Measurements from ENCODE around the gene MAPT.

The MAPT gene

DNA sequence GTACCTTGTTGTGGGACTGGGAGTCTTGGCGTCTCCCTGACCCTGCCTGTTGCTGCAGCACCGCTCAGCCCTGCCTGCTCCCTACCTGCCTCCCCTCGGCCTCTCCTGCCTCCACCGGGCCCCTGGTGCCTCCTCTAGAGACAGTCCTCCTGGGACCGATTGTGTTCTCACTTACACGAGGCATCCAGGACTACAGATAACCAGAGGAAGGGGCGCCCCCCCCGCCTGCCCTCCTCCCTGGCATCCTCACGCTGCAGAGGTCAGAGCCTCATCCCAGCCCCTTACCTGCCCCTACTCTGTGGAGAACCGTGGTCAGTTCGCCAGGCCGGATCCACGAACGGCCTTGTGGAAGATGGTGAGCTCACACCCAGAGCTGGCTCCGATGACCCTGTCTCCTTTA lies 24.8 kb downstream of the MAPT start:
- H3K4me3 ChIP-seq (ENCODE audit: low read length), result no peak overlapping the region
- H3K9me3 ChIP-seq (ENCODE audit: control insufficient read depth, insufficient read depth, low read length), result no peaks in the 10 kb centered on the region
- H3F3A ChIP-seq (ENCODE audit: control insufficient read depth, insufficient read depth), result no peaks in the 10 kb centered on the region
- TF ChIP-seq CTCF (IDR thresholded peaks at IDR 0.05; ENCODE audit: low read depth, low read length, poor library complexity, severe bottlenecking), result no peak
- no peak for TF ChIP-seq EZH2phosphoT487 (IDR thresholded peaks at IDR 0.05; ENCODE audit: borderline replicate concordance, low read length)
- H3K36me3 ChIP-seq (ENCODE audit: control insufficient read depth, low read length), result no peaks in the 10 kb centered on the region
- H3K4me2 ChIP-seq (ENCODE audit: low read length), result no peak overlapping the region
- no peaks in the 10 kb centered on the region for H3K9me2 ChIP-seq (replicated peaks; ENCODE audit: control insufficient read depth, low read length)
- no peaks in the 10 kb centered on the region for H3K4me1 ChIP-seq (ENCODE audit: control insufficient read depth, low read length)
- H3K27ac ChIP-seq (ENCODE audit: low read depth, low read length), result no peak overlapping the region
- H4K20me1 ChIP-seq (ENCODE audit: control insufficient read depth, insufficient read depth, low read depth, low read length), result no peaks in the 10 kb centered on the region
- H3K79me2 ChIP-seq (ENCODE audit: control insufficient read depth, low read length), result no peaks in the 10 kb centered on the region
- peaks cover 25% of the 10 kb centered on the region for H3K27me3 ChIP-seq (ENCODE audit: control insufficient read depth, low read length)

DNA sequence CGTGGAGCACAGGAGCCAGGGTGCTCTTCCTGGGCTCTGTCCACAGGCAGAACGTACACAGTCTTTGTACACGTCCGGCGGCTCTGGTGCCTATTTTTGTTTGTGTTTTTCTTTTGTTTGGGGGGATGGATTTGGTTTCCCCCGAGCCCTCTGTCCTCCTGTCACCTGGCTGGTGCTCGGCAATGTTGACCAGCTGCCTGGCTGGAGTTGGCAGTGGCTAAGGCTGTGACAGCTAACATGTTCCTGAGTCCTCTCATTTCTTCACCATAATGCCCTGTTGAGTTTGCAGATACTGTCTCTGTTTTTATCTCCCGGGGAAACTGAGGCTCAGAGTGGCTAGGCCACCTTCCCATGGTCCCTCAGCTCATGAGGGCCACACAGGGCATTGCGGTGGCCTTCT lies 25.7 kb downstream of the MAPT start:
- H3K4me3 ChIP-seq (ENCODE audit: low read length), result no peak overlapping the region
- H3K79me2 ChIP-seq (ENCODE audit: control insufficient read depth, low read length), result no peaks in the 10 kb centered on the region

GRCh38 chr17:45923511-45924268 lies 29.3 kb downstream of the MAPT start:
- Histone ChIP-seq H3F3A (ENCODE audit: control insufficient read depth, insufficient read depth) (no peaks in the 10 kb centered on the region), H3K4me3 (ENCODE audit: low read length) (no peak overlapping the region), H3K9me3 (ENCODE audit: control insufficient read depth, insufficient read depth, low read length) (no peaks in the 10 kb centered on the region), H3K4me2 (ENCODE audit: low read length) (no peak overlapping the region), H3K4me1 (ENCODE audit: control insufficient read depth, low read length) (no peaks in the 10 kb centered on the region), H3K27me3 (ENCODE audit: control insufficient read depth, low read length) (peaks cover 26% of the 10 kb centered on the region), H3K36me3 (ENCODE audit: control insufficient read depth, low read length) (no peaks in the 10 kb centered on the region), H4K20me1 (ENCODE audit: control insufficient read depth, insufficient read depth, low read depth, low read length) (no peaks in the 10 kb centered on the region), H3K9me2 (replicated peaks; ENCODE audit: control insufficient read depth, low read length) (no peaks in the 10 kb centered on the region), H3K79me2 (ENCODE audit: control insufficient read depth, low read length) (no peaks in the 10 kb centered on the region), H3K27ac (ENCODE audit: low read depth, low read length) (no peak overlapping the region)
- no peak for TF ChIP-seq EZH2phosphoT487 (IDR thresholded peaks at IDR 0.05; ENCODE audit: borderline replicate concordance, low read length)
- TF ChIP-seq CTCF (IDR thresholded peaks at IDR 0.05; ENCODE audit: low read depth, low read length, poor library complexity, severe bottlenecking), result no peak

More for the DNA sequence above, 25.7 kb downstream of the MAPT start:
- no peak for TF ChIP-seq CTCF (IDR thresholded peaks at IDR 0.05; ENCODE audit: low read depth, low read length, poor library complexity, severe bottlenecking)
- no peak for TF ChIP-seq EZH2phosphoT487 (IDR thresholded peaks at IDR 0.05; ENCODE audit: borderline replicate concordance, low read length)
- no peak overlapping the region for H3K4me2 ChIP-seq (ENCODE audit: low read length)
- H4K20me1 ChIP-seq (ENCODE audit: control insufficient read depth, insufficient read depth, low read depth, low read length), result no peaks in the 10 kb centered on the region
- no peaks in the 10 kb centered on the region for H3K9me3 ChIP-seq (ENCODE audit: control insufficient read depth, insufficient read depth, low read length)
- H3K27me3 ChIP-seq (ENCODE audit: control insufficient read depth, low read length), result peaks cover 26% of the 10 kb centered on the region
- H3K9me2 ChIP-seq (replicated peaks; ENCODE audit: control insufficient read depth, low read length), result no peaks in the 10 kb centered on the region
- H3K36me3 ChIP-seq (ENCODE audit: control insufficient read depth, low read length), result no peaks in the 10 kb centered on the region
- no peaks in the 10 kb centered on the region for H3K4me1 ChIP-seq (ENCODE audit: control insufficient read depth, low read length)
- no peak overlapping the region for H3K27ac ChIP-seq (ENCODE audit: low read depth, low read length)
- H3F3A ChIP-seq (ENCODE audit: control insufficient read depth, insufficient read depth), result no peaks in the 10 kb centered on the region
